ENCODE data around the gene METTL13. TPM values are rescaled to one million over a fixed set of nuclear protein-coding genes. Genes with fewer than 3 reads are reported as not detected.

Gene METTL13
- polyA plus RNA-seq, 1 experiment, result 25.9 TPM

DNA sequence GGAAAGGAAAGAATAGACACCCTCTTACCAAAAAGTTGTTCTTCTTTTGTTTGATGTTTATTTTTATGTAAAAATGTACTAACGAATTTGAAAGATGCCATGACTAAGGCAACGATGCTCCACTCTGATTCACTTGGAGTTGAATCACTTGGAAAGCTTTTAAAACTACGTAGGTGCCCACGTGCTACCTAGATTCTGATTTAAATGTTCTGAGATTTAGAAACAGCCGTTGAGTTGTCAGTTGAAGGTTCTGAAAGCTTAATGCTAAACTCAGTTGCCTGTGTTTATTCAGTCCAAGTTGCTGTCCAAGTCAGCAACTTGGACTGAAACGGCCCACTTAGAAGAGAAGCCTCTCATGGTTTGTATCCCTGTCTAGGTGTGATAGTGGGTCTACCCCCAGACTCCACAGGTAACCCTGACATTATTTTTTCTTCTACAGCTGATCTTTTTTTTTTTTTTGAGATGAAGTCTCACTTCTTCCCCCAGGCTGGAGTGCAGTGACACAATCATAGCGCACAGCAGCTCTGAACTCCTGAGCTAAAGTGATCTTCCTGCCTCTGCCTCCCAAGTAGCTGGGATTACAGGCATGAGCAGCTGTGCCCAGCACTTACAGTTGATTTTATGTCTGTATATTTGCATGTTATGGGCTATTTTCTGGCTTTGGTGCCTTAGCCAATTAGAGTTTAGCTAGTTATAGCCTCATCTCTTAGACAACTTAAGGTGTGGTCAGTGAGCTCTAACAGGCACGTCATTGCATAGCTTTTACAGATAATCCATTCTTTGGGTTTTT lies 38.2 kb upstream of the METTL13 start:
- CTCF ChIA-PET, result interaction anchor here (0.7 to 2.1 kb wide), 10 partner anchors 11 to 399 kb away, joined by 3 to 7 read pairs (median 4); no protein-coding TSS in a partner anchor
- Histone ChIP-seq H3K27me3 (ENCODE audit: control insufficient read depth, insufficient read depth, low read length) (no peaks in the 10 kb centered on the region), H3K36me3 (ENCODE audit: control insufficient read depth, insufficient read depth, low read length) (no peaks in the 10 kb centered on the region), H3K4me3 (ENCODE audit: low read depth, low read length) (peak overlapping the region; percentile 66)
- DNase-seq (ENCODE audit: low read depth), result no peak
- POLR2A ChIA-PET, result interaction anchor here (0.5 to 1.9 kb wide), 5 partner anchors 11 to 1153 kb away, joined by 3 to 6 read pairs (median 4); no protein-coding TSS in a partner anchor
- TF ChIP-seq, protein P1, sequence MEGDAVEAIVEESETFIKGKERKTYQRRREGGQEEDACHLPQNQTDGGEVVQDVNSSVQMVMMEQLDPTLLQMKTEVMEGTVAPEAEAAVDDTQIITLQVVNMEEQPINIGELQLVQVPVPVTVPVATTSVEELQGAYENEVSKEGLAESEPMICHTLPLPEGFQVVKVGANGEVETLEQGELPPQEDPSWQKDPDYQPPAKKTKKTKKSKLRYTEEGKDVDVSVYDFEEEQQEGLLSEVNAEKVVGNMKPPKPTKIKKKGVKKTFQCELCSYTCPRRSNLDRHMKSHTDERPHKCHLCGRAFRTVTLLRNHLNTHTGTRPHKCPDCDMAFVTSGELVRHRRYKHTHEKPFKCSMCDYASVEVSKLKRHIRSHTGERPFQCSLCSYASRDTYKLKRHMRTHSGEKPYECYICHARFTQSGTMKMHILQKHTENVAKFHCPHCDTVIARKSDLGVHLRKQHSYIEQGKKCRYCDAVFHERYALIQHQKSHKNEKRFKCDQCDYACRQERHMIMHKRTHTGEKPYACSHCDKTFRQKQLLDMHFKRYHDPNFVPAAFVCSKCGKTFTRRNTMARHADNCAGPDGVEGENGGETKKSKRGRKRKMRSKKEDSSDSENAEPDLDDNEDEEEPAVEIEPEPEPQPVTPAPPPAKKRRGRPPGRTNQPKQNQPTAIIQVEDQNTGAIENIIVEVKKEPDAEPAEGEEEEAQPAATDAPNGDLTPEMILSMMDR (IDR thresholded peaks at IDR 0.05; ENCODE audit: insufficient read depth, low read depth, low read length), result no peak

DNA sequence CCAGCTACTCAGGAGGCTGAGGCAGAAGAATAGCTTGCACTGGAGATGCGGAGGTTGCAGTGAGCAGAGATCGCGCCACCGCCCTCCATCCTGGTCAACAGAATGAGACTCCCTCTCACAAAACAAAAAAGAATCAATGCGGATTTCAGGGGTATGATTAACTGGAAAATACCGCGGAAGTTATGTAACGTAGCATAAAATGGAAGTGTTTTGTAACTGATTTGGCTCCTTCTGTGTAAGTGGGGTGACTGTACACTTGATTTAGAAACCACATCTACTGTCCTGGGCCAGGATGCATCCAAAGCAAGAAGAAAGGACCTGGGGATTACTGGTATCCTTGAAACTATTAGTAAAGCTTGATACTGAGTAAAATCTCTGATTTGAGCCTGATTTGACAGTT lies 36.5 kb upstream of the METTL13 start:
- no peaks in the 10 kb centered on the region for H3K27me3 ChIP-seq (ENCODE audit: control insufficient read depth, insufficient read depth, low read length)
- H3K36me3 ChIP-seq (ENCODE audit: control insufficient read depth, insufficient read depth, low read length), result no peaks in the 10 kb centered on the region
- CTCF ChIA-PET, result no interaction called here
- POLR2A ChIA-PET, result no interaction called here
- no peak for DNase-seq (ENCODE audit: low read depth)
- TF ChIP-seq, protein P1 (IDR thresholded peaks at IDR 0.05; ENCODE audit: insufficient read depth, low read depth, low read length), result no peak
- H3K4me3 ChIP-seq (ENCODE audit: low read depth, low read length), result no peak overlapping the region

DNA sequence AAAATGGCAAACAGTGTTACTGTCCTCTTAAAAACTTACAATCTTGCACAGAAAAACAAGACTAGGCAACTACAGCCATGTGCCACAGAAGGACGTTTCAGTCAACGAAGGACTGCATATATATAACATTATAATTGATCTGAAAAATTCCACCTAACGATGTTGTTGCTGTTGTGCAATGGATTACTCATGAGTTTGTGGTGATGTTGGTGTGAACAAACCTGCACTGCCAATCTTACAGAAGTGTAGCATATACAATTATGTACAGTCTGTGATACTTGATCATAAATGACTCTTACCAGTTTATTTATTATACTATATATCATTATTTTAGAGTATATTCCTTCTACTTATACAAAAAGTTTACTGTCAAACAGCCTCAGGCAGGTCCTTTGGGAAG lies 32.8 kb upstream of the METTL13 start:
- no peak for DNase-seq (ENCODE audit: low read depth)
- Histone ChIP-seq H3K27me3 (ENCODE audit: control insufficient read depth, insufficient read depth, low read length) (no peaks in the 10 kb centered on the region), H3K4me3 (ENCODE audit: low read depth, low read length) (no peak overlapping the region), H3K36me3 (ENCODE audit: control insufficient read depth, insufficient read depth, low read length) (no peaks in the 10 kb centered on the region)
- ChIA-PET POLR2A (no interaction called here), CTCF (interaction anchor here (0.6 kb wide), 1 partner anchor 44 kb away, joined by 3 read pairs; no protein-coding TSS in a partner anchor)
- TF ChIP-seq, protein P1 (IDR thresholded peaks at IDR 0.05; ENCODE audit: insufficient read depth, low read depth, low read length), result no peak

DNA sequence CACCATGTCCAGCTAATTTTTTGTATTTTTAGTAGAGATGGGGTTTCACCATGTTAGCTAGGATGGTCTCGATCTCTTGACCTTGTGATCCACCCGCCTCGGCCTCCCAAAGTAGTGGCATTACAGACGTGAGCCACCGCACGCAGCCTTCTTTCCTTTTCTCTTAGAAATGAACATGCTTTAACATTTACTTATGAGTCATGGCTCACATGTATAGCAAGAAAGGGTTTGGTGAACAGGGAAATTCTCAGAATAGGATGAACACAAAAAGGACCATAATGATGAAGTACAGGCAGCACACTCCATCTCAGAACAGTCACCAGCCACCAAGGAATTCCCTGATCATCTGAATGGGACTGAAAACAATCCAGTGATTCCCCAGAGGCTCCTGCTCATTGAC lies 30.2 kb upstream of the METTL13 start:
- TF ChIP-seq, protein P1 (IDR thresholded peaks at IDR 0.05; ENCODE audit: insufficient read depth, low read depth, low read length), result no peak
- Histone ChIP-seq H3K4me3 (ENCODE audit: low read depth, low read length) (no peak overlapping the region), H3K27me3 (ENCODE audit: control insufficient read depth, insufficient read depth, low read length) (no peaks in the 10 kb centered on the region), H3K36me3 (ENCODE audit: control insufficient read depth, insufficient read depth, low read length) (no peaks in the 10 kb centered on the region; the same call in 1 of the 2 replicates)
- ChIA-PET CTCF (interaction anchor here (0.8 to 1.6 kb wide), 2 partner anchors 12 to 106 kb away, joined by 3 to 4 read pairs; no protein-coding TSS in a partner anchor), POLR2A (no interaction called here)
- no peak for DNase-seq (ENCODE audit: low read depth)

DNA sequence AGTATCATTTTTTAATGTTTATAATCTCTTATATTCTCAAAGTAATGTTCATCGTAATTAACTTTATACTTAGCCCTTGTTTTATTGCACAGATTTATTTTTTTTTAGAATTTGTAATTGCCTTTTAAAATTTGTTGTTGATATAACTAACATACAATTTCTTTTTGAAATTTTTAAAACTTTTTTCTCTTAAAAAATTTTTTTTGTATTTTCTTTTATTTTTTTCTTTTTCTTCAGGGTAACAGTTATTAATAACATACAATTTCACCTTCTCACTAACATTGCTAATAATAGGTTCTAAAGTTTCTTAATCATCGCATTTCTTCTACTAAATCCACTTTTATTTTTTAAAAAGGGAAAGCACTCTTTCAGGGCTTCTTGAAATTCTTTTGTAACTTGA lies 28.3 kb upstream of the METTL13 start:
- DNase-seq (ENCODE audit: low read depth), result no peak
- POLR2A ChIA-PET, result interaction anchor here (1.4 kb wide), 1 partner anchor 10 kb away, joined by 6 read pairs; no protein-coding TSS in a partner anchor
- Histone ChIP-seq H3K27me3 (ENCODE audit: control insufficient read depth, insufficient read depth, low read length) (no peaks in the 10 kb centered on the region), H3K4me3 (ENCODE audit: low read depth, low read length) (no peak overlapping the region), H3K36me3 (ENCODE audit: control insufficient read depth, insufficient read depth, low read length) (no peaks in the 10 kb centered on the region; the same call in 1 of the 2 replicates)
- CTCF ChIA-PET, result interaction anchor here (3.3 kb wide), 1 partner anchor 108 kb away, joined by 16 read pairs; no protein-coding TSS in a partner anchor
- TF ChIP-seq, protein P1 (IDR thresholded peaks at IDR 0.05; ENCODE audit: insufficient read depth, low read depth, low read length), result no peak
